ENCODE results near the gene NHERF2.

Gene NHERF2

GRCh38 chr16:1985466-1986150, 41.1 kb upstream of the NHERF2 start:
- H3K4me1 Mint-ChIP-seq: peaks cover 56% of the 10 kb centered on the region
- peaks cover 58% of the 10 kb centered on the region for H3K27me3 Mint-ChIP-seq
- H3K4me3 Mint-ChIP-seq: peak overlapping the region; percentile 79 to 87
- no peak for DNase-seq
- ATAC-seq: no peak
- H3K27ac Mint-ChIP-seq: no peak overlapping the region
- H3K9me3 Mint-ChIP-seq: no peaks in the 10 kb centered on the region

GRCh38 chr16:1987198-1987597, 39.5 kb upstream of the NHERF2 start:
- H3K4me3 Mint-ChIP-seq: no peak overlapping the region
- H3K9me3 Mint-ChIP-seq: no peaks in the 10 kb centered on the region
- H3K27me3 Mint-ChIP-seq: peaks cover 44% of the 10 kb centered on the region
- H3K27ac Mint-ChIP-seq: no peak overlapping the region
- no peak for ATAC-seq
- peaks cover 52% of the 10 kb centered on the region for H3K4me1 Mint-ChIP-seq
- no peak for DNase-seq

DNA sequence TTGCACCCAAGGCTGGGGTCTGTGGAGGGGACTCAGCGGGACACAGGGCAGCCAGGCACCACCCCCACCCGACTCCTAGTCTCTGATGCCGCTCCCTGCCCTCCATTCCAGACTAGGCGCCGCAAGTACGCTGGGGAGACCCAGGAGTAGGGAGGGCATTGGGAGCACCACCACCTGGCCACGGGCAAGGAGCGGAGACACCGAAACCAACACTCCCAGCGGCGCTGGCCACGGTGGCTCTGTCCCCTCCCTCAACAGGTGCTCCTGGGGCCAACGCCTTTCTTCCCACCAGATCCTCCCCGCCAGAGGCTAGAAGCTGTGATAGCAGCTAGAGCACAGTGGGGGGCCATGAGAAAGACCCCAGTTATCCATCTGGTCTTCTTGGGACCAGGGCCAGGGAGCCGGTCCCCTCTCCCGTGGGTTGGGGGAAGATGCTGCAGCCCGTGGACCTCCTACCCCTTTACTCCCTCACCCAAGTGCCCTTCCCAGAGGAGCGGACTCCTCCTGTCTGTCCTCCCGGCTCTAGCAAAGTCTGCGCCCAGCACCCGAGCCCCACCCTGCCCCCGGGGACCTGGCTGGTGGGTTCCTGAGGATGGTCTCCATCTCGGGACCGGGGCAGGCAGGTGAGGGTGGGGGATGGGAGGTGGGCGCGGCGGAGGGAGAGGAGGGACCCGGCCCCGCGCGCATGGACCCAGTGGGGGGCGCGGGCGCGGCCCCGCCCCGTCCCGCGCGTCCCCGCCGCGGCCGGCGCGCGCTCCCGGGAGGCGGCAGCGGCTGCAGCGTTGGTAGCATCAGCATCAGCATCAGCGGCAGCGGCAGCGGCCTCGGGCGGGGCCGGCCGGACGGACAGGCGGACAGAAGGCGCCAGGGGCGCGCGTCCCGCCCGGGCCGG, 37.2 kb upstream of the NHERF2 start, which contains the start of gene SYNGR3:
Gene SYNGR3 (plus strand): TSS at position 762 of the 892 bp plus-strand sequence. CDS start 133 bp downstream, outside the sequence.
- Mint-ChIP-seq H3K4me3 (peak within 1 kb of the TSS; percentile 83 to 89), H3K27ac (peak within 1 kb of the TSS in 1 of 2 donors; percentile 62), H3K27me3 (peaks cover 27% of the 10 kb centered on the region), H3K4me1 (peaks cover 51% of the 10 kb centered on the region), H3K9me3 (no peaks in the 10 kb centered on the region)
- no peak for ATAC-seq
- DNase-seq: no peak

GRCh38 chr16:1990101-1990350, 36.7 kb upstream of the NHERF2 start:
- Mint-ChIP-seq H3K27me3 (peaks cover 27% of the 10 kb centered on the region), H3K27ac (no peak overlapping the region), H3K9me3 (no peaks in the 10 kb centered on the region), H3K4me1 (peaks cover 45% of the 10 kb centered on the region), H3K4me3 (peak overlapping the region; percentile 83 to 89)
- DNase-seq (no peak), ATAC-seq (no peak)

DNA sequence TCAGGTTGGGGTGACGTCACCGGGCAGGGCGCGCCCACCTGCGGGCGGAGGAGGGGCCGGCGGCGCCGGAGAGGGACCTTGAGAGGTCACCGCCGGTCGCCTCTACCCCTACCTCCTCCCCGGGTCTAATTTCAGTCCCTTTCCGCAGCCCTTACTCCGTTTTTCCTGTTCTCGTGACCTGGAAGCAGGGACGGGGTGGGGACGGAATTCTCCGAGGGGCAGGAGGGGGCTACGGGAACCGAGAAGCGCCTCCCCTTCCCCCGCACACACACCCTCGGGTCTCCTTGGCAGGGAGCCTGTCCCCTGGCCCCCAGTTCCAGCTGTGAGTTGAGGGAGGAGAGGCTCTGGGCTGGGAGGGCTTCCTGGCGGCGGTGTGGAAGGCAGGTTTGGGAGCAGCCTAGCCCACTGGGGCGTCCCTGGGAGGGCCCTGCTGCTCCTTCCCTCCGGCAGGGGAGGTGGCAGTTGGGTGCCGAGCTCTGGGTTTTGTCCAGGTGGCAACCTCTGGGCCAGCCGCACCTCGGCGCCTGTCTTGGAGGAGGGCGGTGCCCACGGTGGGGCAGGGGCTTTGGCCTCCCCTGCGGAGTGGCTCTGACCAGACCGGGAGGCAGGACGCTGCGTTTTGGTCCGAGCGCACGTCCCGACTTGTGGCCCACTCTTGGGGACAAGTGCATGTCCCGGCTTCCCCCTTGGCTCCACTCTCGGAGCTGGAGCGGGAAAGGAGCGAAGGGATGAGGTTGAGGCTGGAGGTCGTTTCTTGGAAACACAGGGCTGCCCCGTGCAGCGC, 36.2 kb upstream of the NHERF2 start:
- H3K27me3 Mint-ChIP-seq: peaks cover 27% of the 10 kb centered on the region
- H3K4me3 Mint-ChIP-seq: peak overlapping the region; percentile 83 to 89
- ATAC-seq (peak; percentile 18), DNase-seq (peak; percentile 43 to 50)
- H3K9me3 Mint-ChIP-seq: no peaks in the 10 kb centered on the region
- peaks cover 40% of the 10 kb centered on the region for H3K4me1 Mint-ChIP-seq
- peak overlapping the region; percentile 54 to 76 for H3K27ac Mint-ChIP-seq

DNA sequence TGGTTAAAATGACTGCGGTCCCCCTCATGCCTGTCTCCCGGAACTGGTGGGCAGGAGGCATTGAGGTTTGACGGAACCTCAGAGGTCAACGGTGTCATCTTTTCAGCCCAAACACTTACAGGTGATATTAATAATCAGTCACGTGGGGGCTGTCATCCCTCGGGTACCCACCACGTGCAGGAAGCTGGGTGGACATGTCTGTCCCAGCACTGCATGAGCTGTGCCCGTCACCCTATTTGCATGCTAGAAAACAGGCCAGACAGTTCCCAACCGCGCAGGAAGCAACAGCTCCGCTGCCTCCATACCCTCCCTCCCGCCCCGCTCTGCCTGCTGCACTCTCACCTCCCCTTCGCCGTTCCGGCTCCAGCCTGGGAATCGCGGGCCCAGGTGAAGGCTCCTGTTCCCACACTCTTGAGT, 35.6 kb upstream of the NHERF2 start:
- Mint-ChIP-seq H3K4me1 (peaks cover 37% of the 10 kb centered on the region), H3K4me3 (peak overlapping the region; percentile 83 to 89), H3K9me3 (no peaks in the 10 kb centered on the region), H3K27ac (peak overlapping the region; percentile 54 to 76), H3K27me3 (peaks cover 27% of the 10 kb centered on the region)
- DNase-seq (peak; percentile 59 to 79), ATAC-seq (peak; percentile 69)

DNA sequence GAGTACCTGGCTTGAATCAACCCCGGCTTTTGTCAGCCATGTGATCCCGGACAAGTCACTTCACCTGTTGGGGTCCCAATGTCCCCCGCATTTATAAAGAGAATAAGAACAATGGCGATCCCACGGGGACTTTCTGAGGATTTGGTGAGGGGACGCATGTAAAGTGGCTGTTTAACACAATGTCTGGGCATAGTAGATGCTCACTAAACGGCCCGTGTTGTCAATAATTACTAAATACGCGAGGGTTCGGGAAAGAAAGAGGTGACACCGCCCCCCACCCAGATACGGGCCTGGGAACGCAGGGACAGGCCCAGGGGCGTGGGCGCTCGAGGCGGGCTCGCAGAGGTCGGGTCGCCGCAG, 35.1 kb upstream of the NHERF2 start:
- H3K27me3 Mint-ChIP-seq: peaks cover 27% of the 10 kb centered on the region
- peak overlapping the region; percentile 83 to 89 for H3K4me3 Mint-ChIP-seq
- no peak for ATAC-seq
- no peak for DNase-seq
- peaks cover 37% of the 10 kb centered on the region for H3K4me1 Mint-ChIP-seq
- H3K9me3 Mint-ChIP-seq: no peaks in the 10 kb centered on the region
- peak overlapping the region in 1 of 2 donors; percentile 54 for H3K27ac Mint-ChIP-seq

DNA sequence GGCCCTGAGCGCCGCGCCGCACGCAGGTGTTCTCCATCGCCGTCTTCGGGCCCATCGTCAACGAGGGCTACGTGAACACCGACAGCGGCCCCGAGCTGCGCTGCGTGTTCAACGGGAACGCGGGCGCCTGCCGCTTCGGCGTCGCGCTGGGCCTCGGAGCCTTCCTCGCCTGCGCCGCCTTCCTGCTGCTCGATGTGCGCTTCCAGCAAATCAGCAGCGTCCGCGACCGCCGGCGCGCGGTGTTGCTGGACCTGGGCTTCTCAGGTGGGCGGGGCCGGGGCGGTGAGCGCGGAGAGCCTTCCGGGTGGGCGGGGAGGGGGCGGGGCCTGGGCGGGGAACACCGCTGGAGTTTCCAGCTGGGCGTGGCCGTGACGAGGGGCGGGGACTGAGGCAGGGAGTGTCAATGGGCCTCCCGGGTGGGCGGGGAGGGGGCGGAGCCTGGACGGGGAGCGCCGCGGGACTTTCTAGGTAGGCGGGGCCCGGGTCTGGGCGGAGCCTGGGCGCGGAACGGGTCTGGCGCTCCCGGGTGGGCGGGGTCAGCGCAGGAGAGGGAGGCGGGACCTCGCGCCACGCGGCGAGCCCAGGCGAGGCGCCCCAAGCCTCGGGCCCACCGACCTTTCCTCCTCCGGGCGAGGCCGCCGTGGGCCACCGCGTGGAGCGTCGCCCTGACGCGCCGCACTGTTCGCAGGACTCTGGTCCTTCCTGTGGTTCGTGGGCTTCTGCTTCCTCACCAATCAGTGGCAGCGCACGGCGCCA, 34.6 kb upstream of the NHERF2 start:
- Mint-ChIP-seq H3K27ac (no peak overlapping the region), H3K9me3 (no peaks in the 10 kb centered on the region), H3K27me3 (peaks cover 27% of the 10 kb centered on the region), H3K4me1 (peaks cover 43% of the 10 kb centered on the region), H3K4me3 (peak overlapping the region; percentile 83 to 89)
- ATAC-seq (peak; percentile 72), DNase-seq (peak; percentile 94 to 95)

- ATAC-seq: no peak
- Mint-ChIP-seq H3K27me3 (peaks cover 26% of the 10 kb centered on the region), H3K27ac (no peak overlapping the region), H3K9me3 (no peaks in the 10 kb centered on the region), H3K4me3 (no peak overlapping the region), H3K4me1 (peaks cover 46% of the 10 kb centered on the region)
- DNase-seq: no peak
Measured at GRCh38 chr16:1992704-1993317, 33.9 kb upstream of the NHERF2 start.

DNA sequence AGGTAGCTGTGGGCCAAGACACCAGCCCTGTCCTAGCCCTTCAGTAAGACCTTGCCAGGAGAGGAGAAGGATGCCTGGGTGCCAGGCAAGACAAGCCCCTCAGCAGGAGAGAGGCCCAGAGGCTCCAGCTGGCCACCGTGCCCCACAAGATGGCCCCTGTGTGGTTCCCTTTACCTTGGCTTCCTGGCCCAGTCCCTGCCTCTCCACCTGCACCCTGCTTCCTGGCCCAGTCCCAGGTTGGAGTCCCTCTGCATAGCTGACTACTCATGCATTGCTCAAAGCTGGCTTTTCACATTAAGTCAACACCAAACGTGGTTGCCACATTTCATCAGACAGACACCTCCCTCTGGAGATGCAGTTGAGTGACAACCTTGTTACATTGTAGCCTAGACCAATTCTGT, 33.0 kb upstream of the NHERF2 start:
- Mint-ChIP-seq H3K27ac (peak overlapping the region; percentile 19 to 54), H3K27me3 (peaks cover 17% of the 10 kb centered on the region), H3K4me1 (peaks cover 46% of the 10 kb centered on the region), H3K9me3 (no peaks in the 10 kb centered on the region), H3K4me3 (no peak overlapping the region)
- DNase-seq (peak in 1 of 2 donors; percentile 44), ATAC-seq (peak; percentile 10)

DNA sequence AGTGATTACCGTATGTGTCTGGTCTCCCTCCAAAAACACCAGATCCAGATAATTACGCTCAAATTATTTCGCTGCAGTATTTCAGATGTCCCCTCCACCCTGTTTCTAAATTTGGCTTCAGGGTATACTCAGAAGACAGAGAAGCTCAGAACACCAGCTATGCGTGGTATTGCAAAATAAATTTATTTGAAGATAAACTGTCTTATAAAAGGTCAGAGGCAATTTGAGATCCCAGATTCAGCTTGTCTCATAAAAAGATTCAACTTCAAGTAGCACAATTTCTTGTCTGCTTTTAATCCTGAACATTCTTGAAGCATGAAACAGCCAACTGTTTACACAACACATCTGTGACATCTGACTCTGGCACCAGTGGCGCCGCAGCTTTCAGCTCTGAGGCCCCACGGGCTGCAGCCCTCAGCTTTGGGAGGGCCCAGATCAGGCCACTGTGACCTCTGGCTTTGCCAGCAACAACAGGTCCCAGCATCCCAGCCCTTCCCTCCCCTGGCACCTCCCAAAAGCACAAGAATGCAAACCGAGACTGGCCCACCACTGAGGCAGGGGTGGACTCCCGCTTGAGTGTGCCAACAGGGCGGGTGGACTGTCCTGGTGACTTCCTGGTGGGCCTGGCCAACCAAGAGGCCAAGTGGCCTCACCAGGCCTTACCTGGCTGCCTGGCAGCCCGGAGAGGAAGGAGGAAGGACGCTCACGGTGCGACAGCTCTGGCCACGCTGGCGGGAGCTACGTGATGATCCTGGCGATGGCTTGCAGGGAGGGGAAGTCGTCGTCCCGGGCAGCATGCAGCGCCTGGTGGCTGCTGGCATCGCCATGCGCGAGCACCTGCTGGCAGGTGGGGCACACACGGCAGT, 29.0 kb upstream of the NHERF2 start:
- peaks cover 25% of the 10 kb centered on the region for H3K4me1 Mint-ChIP-seq
- no peaks in the 10 kb centered on the region for H3K27me3 Mint-ChIP-seq
- H3K27ac Mint-ChIP-seq: peak overlapping the region in 1 of 2 donors; percentile 49
- no peak overlapping the region for H3K4me3 Mint-ChIP-seq
- no peaks in the 10 kb centered on the region for H3K9me3 Mint-ChIP-seq
- DNase-seq (no peak), ATAC-seq (no peak)

DNA sequence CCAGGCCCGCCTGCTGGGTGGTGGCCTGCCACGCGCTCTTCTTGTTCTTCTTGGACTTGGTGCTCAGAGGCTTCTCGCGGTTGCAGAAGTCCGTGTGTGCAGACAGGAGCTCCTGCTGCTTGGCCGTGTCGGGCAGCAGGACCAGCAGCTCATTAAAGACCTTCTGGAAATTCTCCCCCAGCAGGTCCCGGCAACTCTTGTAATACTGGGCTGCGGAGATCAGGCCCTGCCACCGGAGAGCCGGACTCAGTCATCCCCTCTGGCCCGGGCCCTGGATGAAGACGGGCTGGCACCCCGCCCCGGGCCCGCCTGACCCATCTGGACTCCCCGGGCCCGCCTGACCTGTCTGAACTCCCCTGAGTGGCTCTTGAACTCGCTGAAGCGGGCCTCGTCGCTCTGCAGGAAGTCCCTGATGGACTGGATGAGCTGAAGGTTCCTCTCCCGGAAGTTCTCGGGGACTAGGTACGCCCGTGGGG, 28.3 kb upstream of the NHERF2 start:
- no peak overlapping the region for H3K4me3 Mint-ChIP-seq
- H3K27me3 Mint-ChIP-seq: no peaks in the 10 kb centered on the region
- DNase-seq (no peak), ATAC-seq (no peak)
- no peaks in the 10 kb centered on the region for H3K9me3 Mint-ChIP-seq
- H3K27ac Mint-ChIP-seq: no peak overlapping the region
- H3K4me1 Mint-ChIP-seq: peaks cover 22% of the 10 kb centered on the region

GRCh38 chr16:1998852-1999801, 27.6 kb upstream of the NHERF2 start:
- DNase-seq (no peak), ATAC-seq (no peak)
- no peak overlapping the region for H3K4me3 Mint-ChIP-seq
- H3K4me1 Mint-ChIP-seq: peaks cover 19% of the 10 kb centered on the region
- H3K9me3 Mint-ChIP-seq: no peaks in the 10 kb centered on the region
- peak overlapping the region in 1 of 2 donors; percentile 76 for H3K27ac Mint-ChIP-seq
- no peaks in the 10 kb centered on the region for H3K27me3 Mint-ChIP-seq

All from stimulated activated naive CD8-positive, alpha-beta T cell treated with anti-CD3 and anti-CD28 coated beads, Interleukin-15, amount 100 ng/mL, for 72 hours (primary cell).